Kidney epithelial cell (primary cell): ENCODE measurements around the gene MSANTD7. TPM values are rescaled to one million over a fixed set of nuclear protein-coding genes. Genes with fewer than 3 reads are reported as not detected.

Experiments used
- DNase-seq: peaks from one replicate; pipeline ENCODE4 v3.0.0-alpha.2; 2010; ENCODE audit warnings: low read depth
- H3K27me3 ChIP-seq: 2 replicates; pipeline ENCODE4 v1.6.0; 2011; ENCODE audit warnings: low read length; ENCODE audit not compliant: control insufficient read depth, insufficient read depth
- H3K36me3 ChIP-seq: 2 replicates; pipeline ENCODE4 v1.5.1; 2011; ENCODE audit warnings: low read length; ENCODE audit not compliant: control insufficient read depth, insufficient read depth
- H3K4me3 ChIP-seq: 2 replicates; pipeline ENCODE4 v1.5.1; 2011; ENCODE audit warnings: low read depth, mild to moderate bottlenecking, control low read depth, low read length
- CTCF ChIP-seq: IDR thresholded peaks from 2 replicates; pipeline ENCODE4 v1.5.1; 2011; ENCODE audit warnings: mild to moderate bottlenecking, moderate library complexity, low read length, control low read depth, inconsistent platforms; ENCODE audit not compliant: insufficient read depth, poor library complexity, severe bottlenecking
- total RNA-seq: library from RNA; depleted of rRNA; stranded (reverse); fragments of >200 nt; gene quantifications from 2 replicates; pipeline ENCODE4 v1.2.3, GENCODE V29; 2015

MSANTD7 gene
- total RNA-seq, 1 donor from 2014 or later, result 13.4 TPM

DNA sequence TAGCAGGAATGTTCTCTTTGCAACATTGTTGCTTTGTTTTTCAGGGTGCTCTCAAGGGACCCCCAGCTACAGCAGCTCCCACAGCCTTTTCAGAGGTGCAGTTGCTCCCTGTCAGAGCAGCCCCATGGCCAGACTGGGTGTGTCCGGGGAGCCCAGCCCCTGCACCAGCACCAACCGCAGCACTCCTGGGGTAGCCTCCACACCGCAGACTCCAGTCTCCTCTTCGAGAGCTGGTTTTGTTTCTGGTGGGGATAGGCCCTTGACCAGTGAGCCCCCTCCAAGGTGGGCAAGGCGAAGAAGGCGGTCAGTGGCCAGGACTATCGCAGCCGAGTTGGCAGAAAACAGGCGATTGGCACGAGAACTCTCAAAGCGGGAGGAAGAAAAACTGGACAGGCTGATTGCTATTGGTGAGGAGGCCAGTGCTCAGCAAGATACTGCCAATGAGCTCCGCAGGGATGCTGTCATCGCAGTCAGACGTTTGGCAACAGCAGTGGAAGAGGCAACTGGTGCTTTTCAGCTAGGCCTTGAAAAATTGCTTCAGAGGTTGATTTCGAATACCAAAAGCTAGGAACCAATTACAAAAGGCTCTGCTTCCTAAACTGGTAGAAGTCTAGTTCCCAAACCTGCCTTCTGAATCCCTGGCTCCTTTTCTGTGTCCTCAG, 5.4 kb downstream of the MSANTD7 start:
- no peak for DNase-seq
- Histone ChIP-seq H3K4me3 (no peak overlapping the region), H3K27me3 (no peaks in the 10 kb centered on the region), H3K36me3 (peaks cover 2% of the 10 kb centered on the region)
- no peak for TF ChIP-seq CTCF

DNA sequence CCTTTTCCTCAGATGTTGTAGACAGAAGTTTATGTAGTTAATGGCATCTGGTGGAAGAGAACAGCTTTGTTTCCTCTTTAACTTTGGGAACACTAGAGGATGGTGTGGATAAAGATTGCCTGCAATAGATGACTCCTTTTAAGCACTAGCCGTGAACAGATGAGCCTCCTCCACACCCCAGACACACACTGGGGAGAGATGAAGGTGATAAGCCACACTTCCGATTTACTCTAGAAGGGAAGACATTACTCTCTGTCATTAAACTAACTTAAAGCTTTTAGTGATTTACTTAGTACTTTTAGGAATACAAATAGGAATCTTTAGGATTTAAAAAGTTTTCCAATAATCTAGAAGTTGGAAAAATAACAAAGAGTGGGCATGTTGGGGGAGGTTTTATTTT, 6.8 kb downstream of the MSANTD7 start:
- TF ChIP-seq CTCF, result no peak
- Histone ChIP-seq H3K27me3 (no peaks in the 10 kb centered on the region), H3K4me3 (no peak overlapping the region), H3K36me3 (peaks cover 2% of the 10 kb centered on the region)
- DNase-seq, result no peak

DNA sequence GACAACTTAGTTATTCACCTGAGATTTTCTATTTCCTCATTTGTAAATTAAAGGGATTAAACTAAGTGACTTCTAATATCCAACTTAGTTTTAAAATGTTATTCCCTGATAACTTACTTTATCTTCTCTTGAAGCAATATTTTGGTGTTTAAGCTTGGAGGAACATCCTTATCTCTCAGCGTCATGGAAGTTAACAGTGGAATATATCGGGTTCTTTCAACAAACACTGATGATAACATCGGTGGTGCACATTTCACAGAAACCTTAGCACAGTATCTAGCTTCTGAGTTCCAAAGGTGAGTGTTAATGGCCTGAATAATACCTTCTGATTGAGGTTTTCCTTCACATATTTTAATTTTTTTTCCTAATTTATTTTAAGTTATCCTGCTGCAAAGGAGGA, 14.1 kb downstream of the MSANTD7 start:
- Histone ChIP-seq H3K27me3 (no peaks in the 10 kb centered on the region), H3K36me3 (no peaks in the 10 kb centered on the region), H3K4me3 (no peak overlapping the region)
- TF ChIP-seq CTCF, result no peak
- DNase-seq, result no peak

GRCh38 chr10:14855453-14855852, 17.3 kb downstream of the MSANTD7 start:
- Histone ChIP-seq H3K36me3 (peaks cover 2% of the 10 kb centered on the region), H3K4me3 (no peak overlapping the region), H3K27me3 (no peaks in the 10 kb centered on the region)
- TF ChIP-seq CTCF, result no peak
- no peak for DNase-seq

DNA sequence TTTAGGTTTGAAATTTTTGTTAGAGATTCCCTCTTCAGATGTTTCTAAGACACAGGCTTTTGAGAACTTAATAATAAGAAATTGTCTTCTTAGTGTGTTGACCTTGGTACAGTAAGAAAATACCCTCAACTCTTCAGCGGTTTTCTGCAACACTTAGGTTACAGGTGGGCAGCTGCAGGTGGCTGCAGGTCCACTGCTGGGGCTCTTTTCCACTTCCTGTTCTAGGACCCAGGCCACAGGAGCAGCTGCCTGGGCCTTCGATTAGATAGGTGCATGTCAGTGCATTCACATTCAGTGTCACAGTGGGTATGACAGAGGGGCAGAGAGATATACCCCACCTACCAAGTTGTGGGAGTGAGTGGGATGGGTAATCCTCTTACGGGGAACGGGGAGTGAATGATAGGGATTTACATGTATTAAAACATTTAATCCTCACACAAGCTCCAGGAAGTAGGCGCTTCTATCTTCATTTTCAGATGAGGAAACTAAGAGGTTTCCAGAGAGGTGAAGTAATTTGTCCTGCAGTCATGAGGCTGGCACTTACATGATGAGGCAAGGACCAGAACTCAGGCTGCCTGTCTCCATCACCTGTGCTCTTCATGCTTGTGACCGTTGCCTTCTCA, 20.3 kb downstream of the MSANTD7 start:
- no peak for TF ChIP-seq CTCF
- H3K27me3 ChIP-seq, result no peaks in the 10 kb centered on the region
- H3K4me3 ChIP-seq, result no peak overlapping the region
- no peak for DNase-seq
- peaks cover 2% of the 10 kb centered on the region for H3K36me3 ChIP-seq

- Histone ChIP-seq H3K27me3 (no peaks in the 10 kb centered on the region), H3K36me3 (peaks cover 2% of the 10 kb centered on the region), H3K4me3 (no peak overlapping the region)
- TF ChIP-seq CTCF, result no peak
- DNase-seq, result no peak
Observed at GRCh38 chr10:14859043-14859442, 20.9 kb downstream of the MSANTD7 start.
